SU-DHL-6 (cell line): ENCODE measurements around the gene ATIC.

ENCODE experiments used
- H2AFZ ChIP-seq: fragments of 200-600 bp; sonication (generic); 2 replicates; pipeline ENCODE4 v1.6.1; 2014; ENCODE audit warnings: low read depth, mild to moderate bottlenecking, moderate library complexity, mixed read lengths, antibody characterized with exemption, low read length; ENCODE audit not compliant: severe bottlenecking
- H3F3A ChIP-seq: fragments of 200-600 bp; shearing (Covaris generic); 2 replicates; pipeline ENCODE4 v1.6.0; 2016; ENCODE audit warnings: antibody characterized with exemption, mild to moderate bottlenecking; ENCODE audit not compliant: insufficient read depth
- H3K27ac ChIP-seq: fragments of 200-600 bp; sonication (generic); 2 replicates; pipeline ENCODE4 v1.5.1; 2016; ENCODE audit warnings: low read depth, mild to moderate bottlenecking, low read length, moderate library complexity, mixed read lengths
- H3K27me3 ChIP-seq: fragments of 200-600 bp; sonication (generic), shearing (Covaris generic); 2 replicates; pipeline ENCODE4 v1.6.0; 2014; ENCODE audit warnings: mild to moderate bottlenecking, low read length
- H3K36me3 ChIP-seq: fragments of 200-600 bp; sonication (generic); 2 replicates; pipeline ENCODE4 v1.6.1; 2014; ENCODE audit warnings: mild to moderate bottlenecking, low read length, mixed read lengths
- H3K4me2 ChIP-seq: fragments of 300-600, 200-600 bp; shearing (Covaris generic), sonication (generic); 2 replicates; pipeline ENCODE4 v1.6.0; 2014; ENCODE audit warnings: low read length, low read depth, mild to moderate bottlenecking; ENCODE audit not compliant: poor library complexity, severe bottlenecking
- H3K4me3 ChIP-seq: fragments of 200-600 bp; sonication (generic); 2 replicates; pipeline ENCODE4 v1.5.1; 2014; ENCODE audit warnings: antibody characterized with exemption, low read length, mild to moderate bottlenecking, mixed read lengths; ENCODE audit not compliant: insufficient read depth, poor library complexity, severe bottlenecking
- H3K79me2 ChIP-seq: fragments of 200-600 bp; sonication (generic); 2 replicates; pipeline ENCODE4 v1.6.1; 2014; ENCODE audit warnings: mild to moderate bottlenecking, low read length, moderate library complexity; ENCODE audit not compliant: insufficient read depth
- H3K9ac ChIP-seq: fragments of 200-600 bp; sonication (generic); 2 replicates; pipeline ENCODE4 v1.7.0; 2014; ENCODE audit warnings: mild to moderate bottlenecking, low read length
- H3K9me2 ChIP-seq: fragments of 200-600 bp; sonication (generic); replicated peaks from 2 replicates; pipeline ENCODE4 v1.6.1; 2014; ENCODE audit warnings: low read length; ENCODE audit not compliant: insufficient read depth
- H3K9me3 ChIP-seq: fragments of 200-600 bp; sonication (generic); 2 replicates; pipeline ENCODE4 v1.6.1; 2014; ENCODE audit warnings: low read length, mixed read lengths; ENCODE audit not compliant: insufficient read depth
- H4K20me1 ChIP-seq: fragments of 200-600 bp; sonication (generic); 2 replicates; pipeline ENCODE4 v1.6.1; 2014; ENCODE audit warnings: low read depth, mild to moderate bottlenecking, antibody characterized with exemption, low read length, moderate library complexity, mixed read lengths
- EZH2phosphoT487 ChIP-seq: fragments of 200-600 bp; sonication (generic), shearing (Covaris generic); conservative IDR thresholded peaks from 2 replicates; pipeline ENCODE4 v1.6.1; 2018; ENCODE audit warnings: mild to moderate bottlenecking, antibody characterized with exemption, low read length, moderate library complexity, mixed read lengths
- TF ChIP-seq, protein P1 (sequence below): fragments of 200-600 bp; sonication (generic); IDR thresholded peaks from one replicate; pipeline ENCODE4 v1.5.1; 2017; ENCODE audit warnings: antibody characterized with exemption, mild to moderate bottlenecking, low read length, moderate library complexity; ENCODE audit not compliant: insufficient read depth, poor library complexity, severe bottlenecking

The ATIC gene

DNA sequence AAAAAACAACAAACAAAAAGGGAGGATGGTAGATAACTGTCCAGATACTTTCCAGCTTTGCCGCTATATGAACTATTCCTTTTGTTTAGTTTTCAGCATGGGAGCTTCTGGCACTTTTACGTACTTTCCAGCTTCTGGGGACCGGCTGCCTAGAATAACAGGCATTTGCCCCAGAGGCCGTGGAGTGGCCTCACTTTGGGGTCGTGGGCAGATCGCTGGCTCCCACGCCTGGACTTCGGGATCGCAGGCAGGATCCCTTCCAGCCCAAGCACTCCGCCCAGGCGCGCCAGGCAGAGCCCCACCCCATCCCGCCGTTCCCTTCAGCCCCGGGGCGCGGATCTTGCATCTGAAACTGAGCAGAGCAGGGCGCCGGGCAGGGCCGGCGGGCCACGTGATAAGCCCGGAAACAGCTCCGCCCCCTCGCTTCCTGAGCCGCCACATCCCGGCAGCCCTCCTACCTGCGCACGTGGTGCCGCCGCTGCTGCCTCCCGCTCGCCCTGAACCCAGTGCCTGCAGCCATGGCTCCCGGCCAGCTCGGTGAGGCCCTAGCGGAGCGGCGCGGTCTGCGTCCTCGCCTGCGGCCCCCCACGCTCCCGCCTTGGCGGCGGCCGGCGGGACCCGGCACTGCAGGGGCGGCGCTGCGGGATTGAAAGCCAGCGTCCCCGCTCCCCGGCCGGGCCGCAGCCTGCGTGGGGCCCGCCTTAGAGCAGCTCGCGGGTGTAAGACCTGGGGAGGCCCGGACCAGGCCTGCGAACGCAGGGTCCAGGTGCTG lies at the start of gene ATIC:
TSS of gene ATIC (plus strand) at position 435 of the 772 bp plus-strand sequence. CDS start at position 519, 84 bp downstream.
- Histone ChIP-seq H3K27ac (peak within 1 kb of the TSS; percentile 60), H3K9me2 (no peaks in the 10 kb centered on the region), H3K4me2 (peak within 1 kb of the TSS; percentile 76), H3K4me3 (peak within 1 kb of the TSS; percentile 81), H3K27me3 (no peaks in the 10 kb centered on the region), H3F3A (no peaks in the 10 kb centered on the region; the same call in 1 of the 2 replicates), H2AFZ (peak within 1 kb of the TSS; percentile 87), H4K20me1 (no peaks in the 10 kb centered on the region), H3K9me3 (no peaks in the 10 kb centered on the region), H3K9ac (peak within 1 kb of the TSS; percentile 93), H3K36me3 (peaks cover 22% of the 10 kb centered on the region), H3K79me2 (peaks cover 45% of the 10 kb centered on the region)
- TF ChIP-seq, protein P1, sequence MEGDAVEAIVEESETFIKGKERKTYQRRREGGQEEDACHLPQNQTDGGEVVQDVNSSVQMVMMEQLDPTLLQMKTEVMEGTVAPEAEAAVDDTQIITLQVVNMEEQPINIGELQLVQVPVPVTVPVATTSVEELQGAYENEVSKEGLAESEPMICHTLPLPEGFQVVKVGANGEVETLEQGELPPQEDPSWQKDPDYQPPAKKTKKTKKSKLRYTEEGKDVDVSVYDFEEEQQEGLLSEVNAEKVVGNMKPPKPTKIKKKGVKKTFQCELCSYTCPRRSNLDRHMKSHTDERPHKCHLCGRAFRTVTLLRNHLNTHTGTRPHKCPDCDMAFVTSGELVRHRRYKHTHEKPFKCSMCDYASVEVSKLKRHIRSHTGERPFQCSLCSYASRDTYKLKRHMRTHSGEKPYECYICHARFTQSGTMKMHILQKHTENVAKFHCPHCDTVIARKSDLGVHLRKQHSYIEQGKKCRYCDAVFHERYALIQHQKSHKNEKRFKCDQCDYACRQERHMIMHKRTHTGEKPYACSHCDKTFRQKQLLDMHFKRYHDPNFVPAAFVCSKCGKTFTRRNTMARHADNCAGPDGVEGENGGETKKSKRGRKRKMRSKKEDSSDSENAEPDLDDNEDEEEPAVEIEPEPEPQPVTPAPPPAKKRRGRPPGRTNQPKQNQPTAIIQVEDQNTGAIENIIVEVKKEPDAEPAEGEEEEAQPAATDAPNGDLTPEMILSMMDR: no peak
- no peak for TF ChIP-seq EZH2phosphoT487

DNA sequence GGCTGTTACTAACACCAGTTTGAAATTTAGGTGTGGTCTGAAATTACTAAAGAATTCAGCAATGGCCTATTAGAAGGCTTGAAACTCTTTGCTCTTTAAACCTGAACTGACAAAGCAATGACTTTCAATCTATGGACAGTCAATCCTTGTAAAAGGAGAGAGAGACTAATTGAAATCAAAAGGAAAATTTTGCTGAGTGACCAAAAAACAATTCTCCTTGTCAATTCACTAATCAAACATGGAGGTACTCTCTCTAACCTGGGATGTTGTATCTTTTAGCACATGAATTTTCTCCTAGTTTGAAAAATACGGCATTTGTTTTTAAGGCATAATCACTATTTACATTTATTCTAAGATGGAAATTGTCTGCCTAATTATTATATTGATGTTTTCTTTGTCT lies 49.6 kb upstream of the ATIC start:
- no peaks in the 10 kb centered on the region for H3K79me2 ChIP-seq
- no peaks in the 10 kb centered on the region for H3K36me3 ChIP-seq
- no peaks in the 10 kb centered on the region for H3K9me3 ChIP-seq
- H3F3A ChIP-seq: no peaks in the 10 kb centered on the region
- no peak overlapping the region for H2AFZ ChIP-seq
- no peak for TF ChIP-seq EZH2phosphoT487
- TF ChIP-seq, protein P1: no peak
- H3K4me2 ChIP-seq: no peak overlapping the region
- H3K27ac ChIP-seq: no peak overlapping the region
- H3K4me3 ChIP-seq: no peak overlapping the region
- H3K9ac ChIP-seq: no peak overlapping the region
- no peaks in the 10 kb centered on the region for H3K27me3 ChIP-seq
- no peaks in the 10 kb centered on the region for H3K9me2 ChIP-seq
- no peaks in the 10 kb centered on the region for H4K20me1 ChIP-seq

DNA sequence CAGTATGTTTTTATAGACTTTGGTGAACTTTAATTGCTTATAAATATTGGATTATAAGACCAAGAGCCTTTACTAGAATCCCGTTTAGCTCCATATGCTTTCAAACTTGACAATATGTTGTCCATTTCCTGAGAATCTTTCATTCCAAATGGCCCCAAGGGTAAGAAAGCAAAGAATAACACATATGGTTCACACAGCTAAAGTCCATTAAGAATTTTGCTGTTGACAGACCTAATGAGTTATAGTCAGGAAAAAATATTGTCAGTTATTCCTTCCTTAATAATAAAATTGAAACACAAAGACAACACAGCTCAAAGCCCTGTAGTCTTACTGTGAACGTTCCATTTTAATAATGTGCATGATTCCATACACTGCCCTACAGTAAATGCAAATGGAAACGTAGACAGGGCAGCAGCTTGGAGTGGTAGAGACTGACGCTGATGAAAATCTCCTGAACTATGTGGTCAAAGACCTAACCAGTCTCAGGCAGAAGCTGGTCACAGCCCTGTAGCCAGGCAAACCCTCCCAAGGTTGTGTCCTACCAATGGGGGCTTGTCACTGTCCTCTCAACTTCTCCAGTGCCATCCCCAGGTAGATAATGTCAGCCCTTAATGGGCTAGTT lies 49.0 kb upstream of the ATIC start:
- H3K9ac ChIP-seq: no peak overlapping the region
- no peak overlapping the region for H2AFZ ChIP-seq
- TF ChIP-seq, protein P1: no peak
- H3K9me2 ChIP-seq: no peaks in the 10 kb centered on the region
- no peaks in the 10 kb centered on the region for H3K79me2 ChIP-seq
- H3K4me2 ChIP-seq: no peak overlapping the region
- H4K20me1 ChIP-seq: no peaks in the 10 kb centered on the region
- no peaks in the 10 kb centered on the region for H3F3A ChIP-seq
- no peak overlapping the region for H3K27ac ChIP-seq
- H3K4me3 ChIP-seq: no peak overlapping the region
- no peaks in the 10 kb centered on the region for H3K27me3 ChIP-seq
- no peaks in the 10 kb centered on the region for H3K9me3 ChIP-seq
- no peaks in the 10 kb centered on the region for H3K36me3 ChIP-seq
